NB4 (cell line): Measurements from ENCODE around the gene MRTFA.

Experiments
- DNase-seq: peaks from one replicate; pipeline ENCODE4 v3.0.0; 2010; ENCODE audit warnings: low read depth
- H3K4me3 ChIP-seq: one replicate; pipeline ENCODE4 v1.5.1; 2011; ENCODE audit warnings: mild to moderate bottlenecking, low read depth, low read length, moderate library complexity
- MYC ChIP-seq: IDR thresholded peaks from 2 replicates; pipeline ENCODE4 v1.6.1; 2011; ENCODE audit warnings: low read depth, low read length
- POLR2A ChIP-seq: IDR thresholded peaks from 2 replicates; pipeline ENCODE4 v1.6.1; 2011; ENCODE audit warnings: mild to moderate bottlenecking; ENCODE audit not compliant: insufficient read length; ENCODE audit errors: extremely low read depth
- TF ChIP-seq, protein P1 (sequence below): IDR thresholded peaks from 2 replicates; pipeline ENCODE4 v1.6.1; 2011; ENCODE audit warnings: low read depth, low read length
- TF ChIP-seq, protein P2 (sequence below): IDR thresholded peaks from one replicate; pipeline ENCODE4 v1.5.1; 2012; ENCODE audit warnings: low read depth, low read length

The MRTFA gene

DNA sequence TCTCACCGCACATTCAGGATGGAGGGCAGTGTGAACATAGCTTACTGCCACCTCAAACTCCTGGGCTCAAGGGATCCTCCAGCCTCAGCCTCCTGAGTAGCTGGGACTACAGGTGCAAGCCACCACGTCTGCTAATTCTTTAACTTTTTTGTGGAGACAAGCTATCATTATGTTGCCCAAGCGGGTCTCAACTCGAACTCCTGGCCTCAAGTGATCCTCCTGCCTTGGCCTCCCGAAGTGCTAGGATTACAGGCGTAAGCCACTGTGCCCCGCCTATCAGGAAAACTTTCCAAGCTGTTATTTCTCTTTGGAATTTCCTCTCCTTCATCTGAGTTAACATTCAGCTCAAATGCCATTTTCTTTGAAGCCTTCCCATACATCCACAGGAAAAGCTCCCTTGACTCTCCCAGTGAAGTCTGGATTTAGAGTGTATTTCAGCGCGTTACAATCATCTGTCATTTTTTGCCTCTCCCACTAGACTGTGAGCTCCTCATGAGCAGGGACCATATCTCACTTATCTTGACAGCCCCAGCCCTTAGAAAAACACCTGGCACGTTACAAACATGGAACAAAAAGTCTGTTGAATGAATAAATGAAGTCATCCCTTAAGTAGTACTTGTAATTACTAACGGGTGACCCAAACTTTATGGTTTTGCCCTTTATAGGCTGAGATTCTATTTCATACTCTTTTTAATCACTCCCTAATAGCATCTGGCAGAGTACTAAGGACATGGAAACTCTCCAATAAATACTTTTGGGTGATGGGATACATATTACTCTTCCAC, 2.2 kb downstream of the MRTFA start:
- H3K4me3 ChIP-seq: no peak overlapping the region
- TF ChIP-seq MYC: no peak
- TF ChIP-seq POLR2A: no peak
- TF ChIP-seq, protein P1, sequence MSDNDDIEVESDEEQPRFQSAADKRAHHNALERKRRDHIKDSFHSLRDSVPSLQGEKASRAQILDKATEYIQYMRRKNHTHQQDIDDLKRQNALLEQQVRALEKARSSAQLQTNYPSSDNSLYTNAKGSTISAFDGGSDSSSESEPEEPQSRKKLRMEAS: no peak
- TF ChIP-seq, protein P2, sequence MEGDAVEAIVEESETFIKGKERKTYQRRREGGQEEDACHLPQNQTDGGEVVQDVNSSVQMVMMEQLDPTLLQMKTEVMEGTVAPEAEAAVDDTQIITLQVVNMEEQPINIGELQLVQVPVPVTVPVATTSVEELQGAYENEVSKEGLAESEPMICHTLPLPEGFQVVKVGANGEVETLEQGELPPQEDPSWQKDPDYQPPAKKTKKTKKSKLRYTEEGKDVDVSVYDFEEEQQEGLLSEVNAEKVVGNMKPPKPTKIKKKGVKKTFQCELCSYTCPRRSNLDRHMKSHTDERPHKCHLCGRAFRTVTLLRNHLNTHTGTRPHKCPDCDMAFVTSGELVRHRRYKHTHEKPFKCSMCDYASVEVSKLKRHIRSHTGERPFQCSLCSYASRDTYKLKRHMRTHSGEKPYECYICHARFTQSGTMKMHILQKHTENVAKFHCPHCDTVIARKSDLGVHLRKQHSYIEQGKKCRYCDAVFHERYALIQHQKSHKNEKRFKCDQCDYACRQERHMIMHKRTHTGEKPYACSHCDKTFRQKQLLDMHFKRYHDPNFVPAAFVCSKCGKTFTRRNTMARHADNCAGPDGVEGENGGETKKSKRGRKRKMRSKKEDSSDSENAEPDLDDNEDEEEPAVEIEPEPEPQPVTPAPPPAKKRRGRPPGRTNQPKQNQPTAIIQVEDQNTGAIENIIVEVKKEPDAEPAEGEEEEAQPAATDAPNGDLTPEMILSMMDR: no peak
- DNase-seq: no peak

DNA sequence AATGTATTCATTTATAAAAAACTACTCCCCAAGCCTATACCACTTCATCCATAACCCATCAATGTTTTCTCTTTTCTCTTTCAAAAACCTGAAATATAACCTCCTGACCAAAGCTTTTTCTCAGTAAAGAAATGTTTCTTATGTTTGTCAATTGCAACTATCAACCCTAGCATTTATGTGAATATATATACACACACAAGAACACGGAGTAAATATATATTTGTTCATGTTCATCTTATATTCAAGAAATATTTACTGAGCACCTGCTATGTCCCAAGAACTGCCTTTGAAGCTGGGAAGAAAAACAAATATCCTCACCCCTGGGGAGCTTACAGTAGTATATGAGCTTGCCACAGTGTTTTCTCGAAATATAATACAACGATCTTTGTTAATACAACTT, 3.5 kb downstream of the MRTFA start:
- H3K4me3 ChIP-seq: no peak overlapping the region
- DNase-seq: no peak
- TF ChIP-seq, protein P1: no peak
- TF ChIP-seq, protein P2: no peak
- TF ChIP-seq MYC: no peak

DNA sequence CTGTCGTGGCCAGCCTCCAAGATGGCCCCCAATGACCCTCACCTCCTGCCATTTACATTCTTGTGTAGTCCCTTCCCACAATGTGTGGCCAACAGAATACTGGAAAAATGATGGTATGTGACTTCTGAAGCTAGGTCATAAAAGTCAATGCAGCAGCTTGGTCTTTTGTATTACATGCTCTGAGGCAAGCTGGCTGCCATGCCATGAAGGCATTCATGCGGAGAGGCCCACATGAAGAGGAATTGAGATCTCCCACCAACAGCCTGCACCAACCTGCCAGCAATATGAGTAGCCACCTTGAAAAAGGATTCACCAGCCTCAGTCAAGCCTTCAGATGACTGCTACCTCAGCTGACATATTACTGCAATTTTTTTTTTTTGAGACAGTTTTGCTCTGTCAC, 4.6 kb downstream of the MRTFA start:
- TF ChIP-seq MYC: no peak
- TF ChIP-seq, protein P2: no peak
- no peak for TF ChIP-seq POLR2A
- TF ChIP-seq, protein P1: no peak
- no peak for DNase-seq
- H3K4me3 ChIP-seq: no peak overlapping the region

DNA sequence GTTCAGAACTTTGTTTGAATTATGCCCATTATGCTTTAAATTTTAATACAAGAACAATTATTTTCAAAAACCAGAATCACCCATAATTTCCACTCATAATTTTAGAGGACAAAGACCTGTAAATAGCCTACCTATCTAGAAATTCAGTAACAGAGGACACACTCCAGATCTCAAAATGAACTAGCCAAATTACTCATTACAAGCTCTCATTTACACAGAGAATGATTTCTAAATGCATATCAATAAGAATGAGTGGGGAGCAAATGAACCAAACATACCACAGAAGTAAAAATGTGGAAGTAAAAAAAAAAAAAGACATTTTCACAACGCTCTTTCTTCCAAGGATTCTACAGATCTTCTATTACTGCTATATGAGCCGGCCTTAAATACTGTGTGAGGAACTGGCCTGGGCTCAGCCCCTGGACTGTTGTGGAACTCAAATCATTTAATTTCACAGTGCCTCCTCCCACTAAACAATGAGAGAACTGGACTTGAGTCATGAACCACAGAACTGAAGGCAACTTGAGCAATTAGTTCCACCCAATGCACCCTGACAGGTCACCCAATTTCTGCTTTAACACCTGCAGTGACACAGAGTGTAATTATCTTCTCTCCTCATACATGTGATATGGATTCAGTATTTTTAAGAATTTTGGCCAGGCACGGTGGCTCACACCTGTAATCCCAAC, 8.0 kb downstream of the MRTFA start:
- TF ChIP-seq POLR2A: no peak
- TF ChIP-seq MYC: no peak
- TF ChIP-seq, protein P2: no peak
- TF ChIP-seq, protein P1: no peak
- H3K4me3 ChIP-seq: no peak overlapping the region
- DNase-seq: peak; percentile 82

DNA sequence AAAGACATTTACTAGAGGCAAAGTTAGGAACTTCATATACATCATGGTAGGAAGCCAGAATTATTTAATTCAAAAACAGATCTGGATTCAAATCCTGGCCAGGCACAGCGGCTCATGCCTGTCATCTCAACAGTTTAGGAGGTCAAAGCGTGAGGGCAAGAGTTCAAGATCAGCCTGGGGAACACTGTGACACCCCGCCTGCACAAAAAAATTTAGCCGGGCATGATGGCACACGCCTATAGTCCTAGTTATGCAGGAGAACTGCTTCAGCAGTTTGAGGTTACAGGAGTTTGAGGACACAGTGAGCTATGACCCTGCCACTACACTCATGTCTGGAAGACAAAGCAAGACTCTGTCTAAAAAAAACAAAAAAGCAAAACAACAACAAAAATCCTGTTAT, 8.9 kb downstream of the MRTFA start:
- TF ChIP-seq POLR2A: no peak
- TF ChIP-seq, protein P1: no peak
- TF ChIP-seq, protein P2: no peak
- no peak for TF ChIP-seq MYC
- no peak overlapping the region for H3K4me3 ChIP-seq
- DNase-seq: no peak
